Liver (tissue), 9 donors: ENCODE measurements around the gene MADCAM1. TPM values are rescaled to one million over a fixed set of nuclear protein-coding genes. Genes with fewer than 3 reads are reported as not detected.

Source experiments
- DNase-seq: peaks from one replicate; pipeline ENCODE4 v3.0.0-alpha.2; 2017; ENCODE audit warnings: low spot score
- H3K27ac ChIP-seq, 2 donors: one replicate each; pipeline ENCODE4 v1.7.0; 2013; ENCODE audit warnings: inconsistent platforms in 2 of 2, low read length in 2 of 2, control low read depth in 1 of 2, low read depth in 1 of 2, mild to moderate bottlenecking in 1 of 2
- H3K27me3 ChIP-seq, 4 donors: one replicate each; pipeline versions ENCODE4 v1.6.1 to v1.7.0; 2013; ENCODE audit warnings: low read length in 3 of 4, inconsistent platforms in 1 of 4, mild to moderate bottlenecking in 1 of 4, moderate library complexity in 1 of 4; ENCODE audit not compliant: control insufficient read depth in 4 of 4, insufficient read depth in 4 of 4
- H3K36me3 ChIP-seq, 4 donors: one replicate each; pipeline versions ENCODE4 v1.6.1 to v1.7.0; 2013; ENCODE audit warnings: low read length in 3 of 4, mild to moderate bottlenecking in 3 of 4, low read depth in 1 of 4, moderate library complexity in 1 of 4; ENCODE audit not compliant: control insufficient read depth in 4 of 4, insufficient read depth in 3 of 4
- H3K4me1 ChIP-seq, 4 donors: one replicate each; pipeline versions ENCODE4 v1.6.1 to v1.7.0; 2013; ENCODE audit warnings: low read length in 3 of 4, mild to moderate bottlenecking in 3 of 4, moderate library complexity in 1 of 4; ENCODE audit not compliant: control insufficient read depth in 4 of 4, insufficient read depth in 4 of 4
- H3K4me3 ChIP-seq, 3 donors: one replicate each; pipeline versions ENCODE4 v1.6.1 to v1.7.0; 2013; ENCODE audit warnings: low read length in 3 of 3, control low read depth in 1 of 3, low read depth in 1 of 3, mild to moderate bottlenecking in 1 of 3
- H3K9ac ChIP-seq, 2 donors: one replicate each; pipeline ENCODE4 v1.7.0; 2013; ENCODE audit warnings: low read length in 2 of 2, mild to moderate bottlenecking in 2 of 2, moderate library complexity in 2 of 2, control low read depth in 1 of 2, low read depth in 1 of 2
- H3K9me3 ChIP-seq, 4 donors: one replicate each; pipeline versions ENCODE4 v1.6.1 to v1.7.0; 2013; ENCODE audit warnings: low read length in 3 of 4; ENCODE audit not compliant: control insufficient read depth in 4 of 4
- EGR1 ChIP-seq, 2 donors: IDR thresholded peaks; 2 replicates each; pipeline ENCODE4 v1.6.1; 2016 to 2018; ENCODE audit warnings: antibody characterized with exemption in 2 of 2, low read depth in 2 of 2
- FOXA1 ChIP-seq: IDR thresholded peaks from 2 replicates; pipeline ENCODE4 v1.6.1; 2016; ENCODE audit warnings: antibody characterized with exemption
- FOXA2 ChIP-seq: IDR thresholded peaks from 2 replicates; pipeline ENCODE4 v1.6.1; 2016; ENCODE audit warnings: antibody characterized with exemption
- HNF4A ChIP-seq, 2 donors: conservative IDR thresholded peaks; 2 replicates each; pipeline ENCODE4 v1.6.1; 2016; ENCODE audit warnings: antibody characterized with exemption in 2 of 2, mild to moderate bottlenecking in 2 of 2
- RAD21 ChIP-seq, 2 donors: IDR thresholded peaks; 2 replicates each; pipeline ENCODE4 v1.6.1; 2016; ENCODE audit warnings: antibody characterized with exemption in 2 of 2, mild to moderate bottlenecking in 2 of 2
- TAF1 ChIP-seq: conservative IDR thresholded peaks from 2 replicates; pipeline ENCODE4 v1.6.1; 2016; ENCODE audit warnings: antibody characterized with exemption, mild to moderate bottlenecking
- YY1 ChIP-seq: IDR thresholded peaks from 2 replicates; pipeline ENCODE4 v1.6.1; 2016; ENCODE audit warnings: antibody characterized with exemption, mild to moderate bottlenecking
- whole genome bisulfite sequencing: extraction: QIAGEN DNeasy Blood & Tissue Kit; methylation state at CpG from one replicate; pipeline ENCODE4 v1.1.7; 2013; 5-methylcytosine and 5-hydroxymethylcytosine counted together
- polyA plus RNA-seq, 2 donors: library from polyadenylated mRNA; stranded (reverse) in 1 of 2; unstranded in 1 of 2; fragments of 200-250 nt in 1 of 2; fragments of >200 nt in 1 of 2; fragmentation: Nextera tagmentation in 1 of 2; extraction: Ambion mirVana in 1 of 2; gene quantifications; one replicate each; pipeline versions ENCODE4 v1.2.1 to v1.2.3, GENCODE V29; 2013 to 2015
- total RNA-seq, 2 donors: library from RNA; depleted of rRNA; stranded (reverse); fragments of >200 nt; gene quantifications; one replicate each; pipeline ENCODE4 v1.2.3, GENCODE V29; 2014
- TF ChIP-seq, protein P1 (sequence below): IDR thresholded peaks from 2 replicates; pipeline ENCODE4 v1.6.1; 2016; ENCODE audit warnings: antibody characterized with exemption
- TF ChIP-seq, protein P2 (sequence below): IDR thresholded peaks from 2 replicates; pipeline ENCODE4 v1.6.1; 2016; ENCODE audit warnings: antibody characterized with exemption, mild to moderate bottlenecking
- TF ChIP-seq, protein P3 (sequence below): fragments of 150-350 bp; IDR thresholded peaks from 2 replicates; pipeline ENCODE4 v1.5.1; 2017; ENCODE audit warnings: improper control_type of control experiment, low read depth, low read length; ENCODE audit not compliant: missing input control
- donor health status: healthy.
- donor health status: healthy.
- donor health status: healthy.
- donor health status: healthy.
- donor health status: healthy.

The MADCAM1 gene
- total and polyA plus RNA-seq, 4 donors, result 0.17 to 0.32 (median 0.24) TPM

DNA sequence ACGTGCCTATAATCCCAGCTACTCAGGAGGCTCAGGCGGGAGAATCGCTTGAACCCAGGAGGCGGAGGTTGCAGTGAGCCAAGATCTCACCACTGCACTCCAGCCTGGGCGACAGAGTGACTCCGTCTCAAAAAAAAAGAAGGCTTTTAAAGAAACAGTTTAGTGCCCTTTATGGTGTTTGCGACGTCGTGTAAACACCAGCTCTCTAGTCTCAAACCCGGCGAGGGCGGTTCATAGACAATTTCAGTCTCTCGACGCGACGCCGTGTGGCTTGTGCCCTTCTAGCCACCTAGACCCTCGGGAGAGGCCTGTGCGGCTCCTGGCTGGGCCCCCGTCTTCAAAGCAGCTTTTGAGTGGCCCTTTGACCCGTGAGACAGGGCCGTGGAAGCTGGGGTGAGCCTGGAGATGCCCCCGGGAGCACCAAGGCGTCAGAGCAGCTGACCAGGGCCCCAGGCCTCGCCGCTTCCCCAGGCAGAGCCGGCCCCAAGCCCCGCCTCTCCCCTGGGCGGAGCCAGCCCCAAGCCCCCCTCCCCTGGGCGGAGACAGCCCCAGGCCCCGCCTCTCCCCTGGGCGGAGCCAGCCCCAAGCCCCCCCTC is 5.0 kb upstream of the MADCAM1 start:
- no peak overlapping the region for H3K9ac ChIP-seq
- no peak overlapping the region for H3K4me3 ChIP-seq
- TF ChIP-seq FOXA2, result no peak
- no peak for TF ChIP-seq FOXA1
- no peak for TF ChIP-seq HNF4A (conservative IDR thresholded peaks at IDR 0.05)
- 83% methylated on average over 32 of the region's 32 CpGs for WGBS
- no peaks in the 10 kb centered on the region for H3K36me3 ChIP-seq
- no peak overlapping the region for H3K27ac ChIP-seq
- H3K9me3 ChIP-seq, result no peaks in the 10 kb centered on the region
- peaks cover 0 to 11% (median 5%) of the 10 kb centered on the region in 4 donors for H3K4me1 ChIP-seq
- no peaks in the 10 kb centered on the region for H3K27me3 ChIP-seq
- DNase-seq, result no peak

DNA sequence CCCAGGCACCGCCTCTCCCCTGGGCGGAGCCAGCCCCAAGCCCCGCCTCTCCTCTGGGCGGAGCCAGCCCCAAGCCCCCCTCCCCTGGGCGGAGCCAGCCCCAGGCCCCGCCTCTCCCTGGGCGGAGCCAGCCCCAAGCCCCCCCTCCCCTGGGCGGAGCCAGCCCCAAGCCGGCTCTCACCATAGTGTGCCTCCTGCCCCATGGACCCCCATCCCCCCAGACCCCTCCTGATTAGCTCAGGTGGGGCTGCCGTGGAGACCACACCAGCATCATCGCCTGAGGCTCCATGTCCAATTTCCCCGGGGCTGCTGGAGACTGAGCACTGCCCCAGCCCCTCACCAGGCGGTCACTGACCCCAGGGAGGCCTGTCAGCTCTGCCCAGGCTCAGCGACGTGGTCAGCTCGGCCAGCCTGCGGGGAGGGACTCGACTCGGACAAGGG is 4.2 kb upstream of the MADCAM1 start:
- Histone ChIP-seq H3K4me1 (peaks cover 0 to 11% (median 5%) of the 10 kb centered on the region in 4 donors), H3K27me3 (no peaks in the 10 kb centered on the region), H3K9me3 (no peaks in the 10 kb centered on the region), H3K36me3 (no peaks in the 10 kb centered on the region), H3K4me3 (no peak overlapping the region), H3K9ac (no peak overlapping the region), H3K27ac (no peak overlapping the region)
- 73% methylated on average over 19 of the region's 19 CpGs for WGBS
- no peak for DNase-seq
- TF ChIP-seq FOXA2 (no peak), TAF1 (no peak), YY1 (no peak), HNF4A (conservative IDR thresholded peaks at IDR 0.05) (no peak), EGR1 (IDR thresholded peaks at IDR 0.05; ENCODE audit: low read depth in 2 of 2) (no peak), RAD21 (IDR thresholded peaks at IDR 0.05) (no peak)
- TF ChIP-seq, protein P1, sequence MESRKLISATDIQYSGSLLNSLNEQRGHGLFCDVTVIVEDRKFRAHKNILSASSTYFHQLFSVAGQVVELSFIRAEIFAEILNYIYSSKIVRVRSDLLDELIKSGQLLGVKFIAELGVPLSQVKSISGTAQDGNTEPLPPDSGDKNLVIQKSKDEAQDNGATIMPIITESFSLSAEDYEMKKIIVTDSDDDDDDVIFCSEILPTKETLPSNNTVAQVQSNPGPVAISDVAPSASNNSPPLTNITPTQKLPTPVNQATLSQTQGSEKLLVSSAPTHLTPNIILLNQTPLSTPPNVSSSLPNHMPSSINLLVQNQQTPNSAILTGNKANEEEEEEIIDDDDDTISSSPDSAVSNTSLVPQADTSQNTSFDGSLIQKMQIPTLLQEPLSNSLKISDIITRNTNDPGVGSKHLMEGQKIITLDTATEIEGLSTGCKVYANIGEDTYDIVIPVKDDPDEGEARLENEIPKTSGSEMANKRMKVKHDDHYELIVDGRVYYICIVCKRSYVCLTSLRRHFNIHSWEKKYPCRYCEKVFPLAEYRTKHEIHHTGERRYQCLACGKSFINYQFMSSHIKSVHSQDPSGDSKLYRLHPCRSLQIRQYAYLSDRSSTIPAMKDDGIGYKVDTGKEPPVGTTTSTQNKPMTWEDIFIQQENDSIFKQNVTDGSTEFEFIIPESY, result no peak
- TF ChIP-seq, protein P2, sequence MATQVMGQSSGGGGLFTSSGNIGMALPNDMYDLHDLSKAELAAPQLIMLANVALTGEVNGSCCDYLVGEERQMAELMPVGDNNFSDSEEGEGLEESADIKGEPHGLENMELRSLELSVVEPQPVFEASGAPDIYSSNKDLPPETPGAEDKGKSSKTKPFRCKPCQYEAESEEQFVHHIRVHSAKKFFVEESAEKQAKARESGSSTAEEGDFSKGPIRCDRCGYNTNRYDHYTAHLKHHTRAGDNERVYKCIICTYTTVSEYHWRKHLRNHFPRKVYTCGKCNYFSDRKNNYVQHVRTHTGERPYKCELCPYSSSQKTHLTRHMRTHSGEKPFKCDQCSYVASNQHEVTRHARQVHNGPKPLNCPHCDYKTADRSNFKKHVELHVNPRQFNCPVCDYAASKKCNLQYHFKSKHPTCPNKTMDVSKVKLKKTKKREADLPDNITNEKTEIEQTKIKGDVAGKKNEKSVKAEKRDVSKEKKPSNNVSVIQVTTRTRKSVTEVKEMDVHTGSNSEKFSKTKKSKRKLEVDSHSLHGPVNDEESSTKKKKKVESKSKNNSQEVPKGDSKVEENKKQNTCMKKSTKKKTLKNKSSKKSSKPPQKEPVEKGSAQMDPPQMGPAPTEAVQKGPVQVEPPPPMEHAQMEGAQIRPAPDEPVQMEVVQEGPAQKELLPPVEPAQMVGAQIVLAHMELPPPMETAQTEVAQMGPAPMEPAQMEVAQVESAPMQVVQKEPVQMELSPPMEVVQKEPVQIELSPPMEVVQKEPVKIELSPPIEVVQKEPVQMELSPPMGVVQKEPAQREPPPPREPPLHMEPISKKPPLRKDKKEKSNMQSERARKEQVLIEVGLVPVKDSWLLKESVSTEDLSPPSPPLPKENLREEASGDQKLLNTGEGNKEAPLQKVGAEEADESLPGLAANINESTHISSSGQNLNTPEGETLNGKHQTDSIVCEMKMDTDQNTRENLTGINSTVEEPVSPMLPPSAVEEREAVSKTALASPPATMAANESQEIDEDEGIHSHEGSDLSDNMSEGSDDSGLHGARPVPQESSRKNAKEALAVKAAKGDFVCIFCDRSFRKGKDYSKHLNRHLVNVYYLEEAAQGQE, result no peak
- TF ChIP-seq, protein P3, sequence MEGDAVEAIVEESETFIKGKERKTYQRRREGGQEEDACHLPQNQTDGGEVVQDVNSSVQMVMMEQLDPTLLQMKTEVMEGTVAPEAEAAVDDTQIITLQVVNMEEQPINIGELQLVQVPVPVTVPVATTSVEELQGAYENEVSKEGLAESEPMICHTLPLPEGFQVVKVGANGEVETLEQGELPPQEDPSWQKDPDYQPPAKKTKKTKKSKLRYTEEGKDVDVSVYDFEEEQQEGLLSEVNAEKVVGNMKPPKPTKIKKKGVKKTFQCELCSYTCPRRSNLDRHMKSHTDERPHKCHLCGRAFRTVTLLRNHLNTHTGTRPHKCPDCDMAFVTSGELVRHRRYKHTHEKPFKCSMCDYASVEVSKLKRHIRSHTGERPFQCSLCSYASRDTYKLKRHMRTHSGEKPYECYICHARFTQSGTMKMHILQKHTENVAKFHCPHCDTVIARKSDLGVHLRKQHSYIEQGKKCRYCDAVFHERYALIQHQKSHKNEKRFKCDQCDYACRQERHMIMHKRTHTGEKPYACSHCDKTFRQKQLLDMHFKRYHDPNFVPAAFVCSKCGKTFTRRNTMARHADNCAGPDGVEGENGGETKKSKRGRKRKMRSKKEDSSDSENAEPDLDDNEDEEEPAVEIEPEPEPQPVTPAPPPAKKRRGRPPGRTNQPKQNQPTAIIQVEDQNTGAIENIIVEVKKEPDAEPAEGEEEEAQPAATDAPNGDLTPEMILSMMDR, result no peak
